ELF-1 (cell line): ENCODE results near the gene CATSPERE.
"Not testable (repeated sequence)": the region's sequence is repeated elsewhere in the genome, so short reads cannot be mapped to it uniquely, and the experiment has no call there.

Experiments used
- DNase-seq: peaks from one replicate; pipeline ENCODE4 v3.0.0-alpha.2; 2016; ENCODE audit warnings: low read depth, low spot score

The CATSPERE gene

DNA sequence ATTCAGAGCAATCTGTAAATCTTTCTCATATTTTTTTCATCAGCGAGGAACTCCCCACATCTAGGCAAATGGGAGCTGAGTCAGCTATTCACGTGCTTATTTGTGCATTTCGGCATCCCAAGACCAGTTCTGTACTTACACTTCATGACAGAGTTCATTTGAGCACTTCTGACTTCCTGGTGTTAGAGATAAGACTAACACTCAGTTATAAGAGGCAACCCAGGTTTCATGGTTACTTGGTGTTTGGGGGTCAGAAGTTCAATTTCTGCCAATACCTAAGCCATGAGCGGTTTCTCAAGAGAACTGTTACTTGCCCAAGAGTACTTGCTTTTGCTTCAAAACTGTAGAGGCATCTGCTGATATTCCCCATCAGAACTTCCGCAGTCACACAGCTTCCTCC lies 167.7 kb downstream of the CATSPERE start:
- no peak for DNase-seq

DNA sequence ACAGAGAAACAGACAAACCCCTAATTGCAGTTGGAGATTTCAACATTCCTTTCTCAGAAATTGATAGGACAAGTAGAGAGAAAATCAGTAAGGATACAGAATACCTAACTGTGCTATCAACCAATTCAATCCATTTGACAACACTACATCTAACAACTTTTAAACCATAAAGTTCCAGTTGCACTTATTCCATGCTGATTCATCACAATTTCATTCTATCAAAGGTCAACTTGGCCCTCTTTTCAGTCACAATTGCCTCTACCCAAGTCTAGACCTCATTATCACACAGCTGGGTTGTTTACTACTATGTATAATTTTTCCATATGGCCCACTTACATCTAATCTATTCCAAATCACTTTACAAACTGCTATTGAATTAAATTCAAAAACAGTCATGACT lies 172.1 kb downstream of the CATSPERE start:
- DNase-seq, result no peak

GRCh38 chr1:244634546-244634945 lies 173.5 kb downstream of the CATSPERE start:
- no peak for DNase-seq

- DNase-seq, result peak; percentile 19
Observed at GRCh38 chr1:244636488-244637259, 175.6 kb downstream of the CATSPERE start.

DNA sequence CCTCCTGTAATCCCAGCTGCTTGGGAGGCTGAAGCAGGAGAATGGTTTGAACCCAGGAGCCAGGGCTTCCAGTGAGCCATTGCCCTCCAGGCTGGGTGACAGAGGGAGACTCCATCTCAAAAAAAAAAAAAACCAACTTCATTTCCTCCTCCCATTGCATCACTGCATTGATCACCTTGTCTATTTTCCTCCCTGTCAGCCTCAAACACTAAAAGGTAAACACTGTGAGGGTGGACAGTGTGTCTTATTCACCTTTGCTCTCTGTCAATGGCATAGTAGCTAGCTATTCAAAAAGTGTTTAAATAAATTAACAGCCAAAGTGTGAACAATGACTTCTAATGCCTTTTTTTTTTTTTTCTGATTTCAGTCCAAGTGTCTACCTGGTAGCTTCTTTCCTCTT lies 178.5 kb downstream of the CATSPERE start:
- no peak for DNase-seq

- no peak for DNase-seq
Observed at GRCh38 chr1:244640917-244641316, 179.8 kb downstream of the CATSPERE start.

DNA sequence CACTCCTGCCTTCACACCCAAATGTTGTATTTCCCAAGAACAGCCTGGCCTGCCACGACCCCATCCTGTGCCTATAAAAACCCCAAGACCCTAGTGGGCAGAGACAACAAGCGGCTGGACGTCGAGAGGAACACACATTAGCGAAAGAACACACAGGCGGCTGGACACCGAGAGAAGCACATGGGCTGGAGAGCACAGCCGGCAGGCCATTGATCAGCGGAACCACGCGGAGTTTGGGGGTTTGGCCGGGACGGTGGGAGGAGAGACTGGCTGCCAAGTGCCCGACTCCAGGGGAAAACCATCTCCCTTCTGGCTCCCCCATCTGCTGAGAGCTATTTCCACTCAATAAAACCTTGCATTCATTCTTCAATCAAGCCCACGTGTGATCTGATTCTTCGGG lies 181.5 kb downstream of the CATSPERE start:
- DNase-seq, result no peak

- DNase-seq, result no peak
Observed at GRCh38 chr1:244642988-244643387, 181.9 kb downstream of the CATSPERE start.

GRCh38 chr1:244645414-244645813 lies 184.3 kb downstream of the CATSPERE start:
- no peak for DNase-seq

- DNase-seq, result no peak
Observed at GRCh38 chr1:244645890-244646289, 184.8 kb downstream of the CATSPERE start.

DNA sequence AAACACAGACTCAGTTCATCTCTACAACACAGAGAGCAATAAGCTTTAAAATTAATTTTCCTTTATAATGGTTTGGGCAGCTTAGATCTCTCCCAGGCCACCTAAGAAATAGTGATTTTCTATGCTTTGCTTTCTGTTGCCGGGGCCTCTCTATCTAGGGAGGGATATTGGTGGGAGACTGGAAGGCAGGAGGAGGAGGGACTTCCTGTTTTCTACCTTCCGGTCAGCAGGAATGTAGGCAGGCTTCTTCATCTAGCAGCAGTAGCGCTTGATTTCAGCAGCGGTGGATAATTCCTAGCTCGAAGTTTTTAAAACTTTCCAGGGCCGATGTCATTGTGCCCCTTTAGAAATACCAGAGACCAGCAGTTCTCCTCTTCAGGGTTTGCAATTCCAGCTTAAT lies 186.7 kb downstream of the CATSPERE start:
- no peak for DNase-seq

DNA sequence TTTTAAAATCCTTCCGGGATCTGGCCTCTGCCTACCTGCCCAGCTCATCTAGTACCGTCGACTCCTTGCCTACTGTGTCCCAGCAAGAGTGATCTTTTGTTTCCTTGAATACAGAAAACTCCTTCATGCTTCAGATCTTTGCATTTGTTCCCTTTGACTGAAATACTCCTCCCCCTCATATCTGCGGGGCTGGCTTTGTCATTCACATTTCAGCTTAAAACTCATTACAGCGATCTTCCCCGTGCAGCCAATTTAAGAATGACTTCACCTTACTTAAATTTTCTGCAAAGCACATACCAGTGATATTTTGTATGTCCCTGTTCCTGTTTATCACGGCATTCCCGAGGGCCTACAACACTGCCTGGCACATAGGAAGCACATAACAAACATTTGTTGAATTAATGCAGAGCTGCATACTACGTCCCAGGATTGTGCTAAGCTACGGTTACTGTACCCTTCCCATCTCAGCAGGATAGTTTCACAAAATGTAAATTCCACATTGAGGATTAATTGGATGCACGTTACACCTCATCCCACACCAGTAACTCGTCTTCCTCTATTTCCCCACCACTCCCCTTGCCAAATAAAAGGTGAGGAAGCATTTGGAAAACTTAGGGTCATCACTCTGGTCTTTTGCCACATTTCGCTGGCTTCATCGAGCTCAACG lies 191.0 kb downstream of the CATSPERE start:
- DNase-seq, result no peak

DNA sequence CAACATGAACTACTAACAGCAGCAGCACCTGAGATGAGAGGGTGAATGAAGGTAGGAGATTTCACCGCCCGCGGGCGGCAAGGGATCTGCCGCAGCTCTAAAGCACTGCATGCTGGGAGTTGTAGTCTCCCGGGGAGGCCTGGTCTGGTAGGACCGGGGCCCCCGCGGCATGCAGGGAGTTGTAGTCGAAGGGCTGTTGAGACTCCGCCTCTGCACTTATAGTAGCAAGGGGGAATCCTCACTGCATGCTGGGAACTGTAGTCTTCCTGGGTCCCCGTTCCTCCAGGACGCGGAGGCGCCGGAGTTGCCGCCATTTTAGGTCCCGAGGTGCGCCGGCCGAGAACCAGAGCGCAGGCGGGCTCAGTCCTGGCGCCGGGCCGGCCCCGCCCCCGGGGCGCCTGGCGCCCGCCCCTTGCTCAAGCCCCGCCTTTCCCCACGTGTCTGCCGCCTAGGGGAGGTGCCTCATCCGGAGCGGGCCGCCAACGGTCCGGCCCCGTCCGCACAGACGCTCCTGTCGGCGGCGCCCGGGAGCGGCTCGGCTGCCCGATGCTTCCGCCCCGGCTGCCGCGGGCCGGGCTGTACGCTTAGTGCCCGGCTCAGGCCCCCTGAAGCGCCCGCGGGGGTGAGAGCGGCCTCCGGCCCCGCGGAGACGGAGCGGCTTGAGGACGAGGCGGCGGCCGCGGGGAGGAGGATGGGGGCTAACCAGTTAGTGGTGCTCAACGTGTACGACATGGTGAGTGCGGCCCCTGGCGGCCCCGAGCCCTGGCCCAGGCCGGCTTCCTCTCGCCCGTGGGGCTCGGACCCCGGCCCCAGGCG lies 191.8 kb downstream of the CATSPERE start, which contains the start of gene DESI2:
Gene DESI2 (plus strand): TSS at position 504 of the 816 bp plus-strand sequence. CDS start 188 bp downstream, at position 692.
- DNase-seq, result peak; percentile 100

DNA sequence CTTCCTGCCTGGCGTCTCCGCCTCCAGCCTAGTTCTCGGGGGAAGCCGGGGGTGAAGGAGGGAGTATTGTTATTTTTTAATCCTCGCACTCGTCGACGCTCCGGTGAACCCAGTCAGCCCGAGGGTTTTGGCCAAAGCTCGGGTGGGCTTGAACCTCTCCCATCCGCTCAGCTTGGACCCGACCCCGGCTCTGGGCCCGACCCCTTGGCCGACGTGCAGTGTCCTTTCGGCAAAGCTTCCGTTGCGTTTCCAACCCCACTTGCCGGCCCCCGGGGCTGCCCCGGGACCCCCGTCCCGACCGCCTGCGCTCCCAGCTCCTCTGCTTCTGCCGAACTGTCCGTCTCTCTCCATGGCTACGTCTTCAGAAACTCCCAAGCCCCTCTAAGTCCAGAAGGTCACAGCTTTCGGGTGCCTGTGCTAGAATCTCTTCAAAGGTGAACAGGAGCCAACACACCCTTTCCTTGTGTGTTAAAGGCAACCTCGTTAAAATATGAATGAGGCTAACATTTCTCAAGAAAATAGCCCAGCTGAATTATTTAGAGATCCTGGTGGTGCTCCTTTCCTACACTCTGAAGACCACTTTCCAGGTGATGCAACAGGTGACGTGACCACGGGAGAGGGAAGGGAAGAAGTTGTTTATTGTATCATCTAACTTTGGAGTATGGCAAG lies 192.5 kb downstream of the CATSPERE start:
- no peak for DNase-seq

GRCh38 chr1:244654108-244655038 lies 193.3 kb downstream of the CATSPERE start:
- DNase-seq, result no peak

GRCh38 chr1:244655186-244655585 lies 194.1 kb downstream of the CATSPERE start:
- DNase-seq, result no peak

- no peak for DNase-seq
Observed at GRCh38 chr1:244657421-244657820, 196.3 kb downstream of the CATSPERE start.

DNA sequence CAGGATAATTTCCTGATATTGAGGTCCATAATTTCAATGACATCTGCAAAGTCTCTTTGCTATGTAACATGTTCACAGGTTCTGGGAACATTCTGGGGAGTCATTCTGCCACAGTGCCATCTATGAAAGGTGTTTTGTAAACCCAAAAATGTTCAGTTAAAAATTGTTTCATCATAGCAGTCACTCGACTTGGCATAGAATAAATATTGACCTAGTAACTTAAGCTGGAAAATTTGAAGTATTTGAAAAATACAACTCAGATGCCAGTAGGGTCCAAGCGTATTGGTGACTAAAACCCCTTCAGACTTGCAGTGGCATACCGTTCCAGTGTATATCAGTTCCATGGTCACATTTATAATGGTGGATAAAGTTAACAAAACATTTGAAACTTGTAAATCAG lies 198.6 kb downstream of the CATSPERE start:
- no peak for DNase-seq

- DNase-seq, result no peak
Observed at GRCh38 chr1:244660595-244660994, 199.5 kb downstream of the CATSPERE start.

- not testable (repeated sequence) for DNase-seq
Observed at GRCh38 chr1:244661569-244662312, 200.7 kb downstream of the CATSPERE start.
